Endothelial cell of umbilical vein (primary cell): ENCODE results near the gene TMEM167A. TPM values are rescaled to one million over a fixed set of nuclear protein-coding genes. Genes with fewer than 3 reads are reported as not detected.

ENCODE experiments used
- BruUV-seq: library from RNA; stranded (reverse); fragments of 400-500 nt; replicated peaks from 2 replicates; lab custom pipeline; 2021; lab: Mats Ljungman, UMichigan
- CTCF ChIA-PET: fragments of 300-600, 350-600 bp; sonication (Branson Sonifier 250); formaldehyde crosslinking; loops from one replicate; lab custom pipeline; 2021; ENCODE audit warnings: antibody characterized with exemption, inconsistent platforms; lab: Charles Lee
- POLR2A ChIA-PET: fragments of 300-600, 350-600 bp; sonication (Branson Sonifier 250); formaldehyde crosslinking; loops from one replicate; lab custom pipeline; 2021; ENCODE audit warnings: antibody characterized with exemption, inconsistent platforms; lab: Charles Lee
- DNase-seq: peaks from one replicate; pipeline ENCODE4 v3.0.0-alpha.2; 2011; ENCODE audit warnings: low read depth, low spot score
- FAIRE-seq: peaks from 2 replicates; lab custom pipeline; 2011; peaks lifted over from hg19 to GRCh38; lab: Jason Lieb, UNC
- H2AFZ ChIP-seq: 2 replicates; pipeline ENCODE4 v1.6.0; 2012; ENCODE audit warnings: low read depth, low read length, control low read depth, inconsistent platforms
- H3K27ac ChIP-seq: 2 replicates; pipeline ENCODE4 v1.5.1; 2011; ENCODE audit warnings: low read depth, mild to moderate bottlenecking, control low read depth, low read length, moderate library complexity; ENCODE audit not compliant: insufficient read depth
- H3K27me3 ChIP-seq, 2 experiments: 2 replicates each; pipeline versions ENCODE4 v1.6.0 to v1.6.1; 2011; ENCODE audit warnings: low read length in 2 of 2, mixed read lengths in 1 of 2; ENCODE audit not compliant: control insufficient read depth in 2 of 2, insufficient read depth in 2 of 2
- H3K36me3 ChIP-seq, 2 experiments: 2 replicates in 1 of 2; 3 replicates in 1 of 2; pipeline ENCODE4 v1.5.1; 2011; ENCODE audit warnings: low read length in 2 of 2, mild to moderate bottlenecking in 1 of 2, moderate library complexity in 1 of 2; ENCODE audit not compliant: control insufficient read depth in 2 of 2, insufficient read depth in 2 of 2; ENCODE audit errors: extremely low read depth in 1 of 2
- H3K4me1 ChIP-seq: 3 replicates; pipeline ENCODE4 v1.5.1; 2011; ENCODE audit warnings: mild to moderate bottlenecking, low read length; ENCODE audit not compliant: control insufficient read depth, insufficient read depth; ENCODE audit errors: extremely low read depth
- H3K4me2 ChIP-seq: 2 replicates; pipeline ENCODE4 v1.6.1; 2011; ENCODE audit warnings: low read length, control low read depth, mixed read lengths; ENCODE audit not compliant: insufficient read depth
- H3K4me3 ChIP-seq, 3 experiments: fragments of 200-600 bp in 1 of 3; sonication (generic), shearing (Covaris generic) in 1 of 3; replicated peaks in 1 of 3; 2 replicates each; pipeline ENCODE4 v1.5.1; 2011 to 2016; ENCODE audit warnings: control low read depth in 3 of 3, low read length in 3 of 3, mild to moderate bottlenecking in 2 of 3, inconsistent platforms in 1 of 3, low read depth in 1 of 3, moderate library complexity in 1 of 3; ENCODE audit not compliant: insufficient read depth in 1 of 3
- H3K79me2 ChIP-seq: 2 replicates; pipeline ENCODE4 v1.6.0; 2012; ENCODE audit warnings: low read length, inconsistent platforms; ENCODE audit not compliant: control insufficient read depth, insufficient read depth
- H3K9ac ChIP-seq: replicated peaks from 2 replicates; pipeline ENCODE3; 2011; ENCODE audit warnings: low read length, control low read depth; ENCODE audit not compliant: insufficient read depth; ENCODE audit errors: extremely low read depth
- H3K9me1 ChIP-seq: replicated peaks from 3 replicates; pipeline ENCODE4 v1.6.0; 2011; ENCODE audit warnings: mild to moderate bottlenecking, low read length; ENCODE audit not compliant: control insufficient read depth, insufficient read depth; ENCODE audit errors: extremely low read depth
- H3K9me3 ChIP-seq: replicated peaks from 2 replicates; pipeline ENCODE4 v1.5.1; 2012; ENCODE audit warnings: low read length, inconsistent platforms; ENCODE audit not compliant: control insufficient read depth, insufficient read depth
- H4K20me1 ChIP-seq: replicated peaks from 2 replicates; pipeline ENCODE3; 2011; ENCODE audit warnings: mild to moderate bottlenecking, low read length; ENCODE audit not compliant: control insufficient read depth, insufficient read depth; ENCODE audit errors: extremely low read depth
- EZH2 ChIP-seq: IDR thresholded peaks from 2 replicates; pipeline ENCODE4 v1.6.1; 2012; ENCODE audit warnings: borderline replicate concordance, low read depth, mild to moderate bottlenecking, moderate library complexity, low read length, inconsistent platforms; ENCODE audit not compliant: severe bottlenecking
- FOS ChIP-seq: IDR thresholded peaks from 2 replicates; pipeline ENCODE4 v1.6.1; 2011; ENCODE audit warnings: mild to moderate bottlenecking, low read length, moderate library complexity, borderline replicate concordance; ENCODE audit not compliant: insufficient read depth
- GATA2 ChIP-seq: IDR thresholded peaks from 2 replicates; pipeline ENCODE4 v1.7.0; 2011; ENCODE audit warnings: low read depth, mild to moderate bottlenecking, moderate library complexity, mixed read lengths, low read length; ENCODE audit not compliant: insufficient read length, insufficient read depth
- JUN ChIP-seq: IDR thresholded peaks from 2 replicates; pipeline ENCODE4 v1.6.1; 2011; ENCODE audit warnings: borderline replicate concordance, low read depth; ENCODE audit not compliant: insufficient read length, insufficient read depth
- MYC ChIP-seq: IDR thresholded peaks from one replicate; pipeline ENCODE4 v1.6.1; 2011; ENCODE audit warnings: mild to moderate bottlenecking, low read depth, low read length
- POLR2A ChIP-seq: IDR thresholded peaks from 2 replicates; pipeline ENCODE4 v1.6.1; 2012; ENCODE audit warnings: low read depth, mild to moderate bottlenecking, control low read depth, low read length
- POLR2AphosphoS5 ChIP-seq: IDR thresholded peaks from 2 replicates; pipeline ENCODE4 v1.6.1; 2012; ENCODE audit warnings: low read depth, mild to moderate bottlenecking, control low read depth, low read length, moderate library complexity; ENCODE audit not compliant: insufficient read depth
- dilution Hi-C: fragments of 300-500 bp; cut with MboI; formaldehyde crosslinking; loops from one replicate; pipeline ENCODE4 v1.15.0; 2019; ENCODE audit warnings: low sequenced_read_pairs; ENCODE audit not compliant: extremely low pct_ligation_motif_present
- intact Hi-C: fragments of 100-400 bp; cut with micrococcal nuclease; formaldehyde crosslinking; loops from one replicate; pipeline ENCODE4 v1.10.0; 2022
- polyA plus RNA-seq, 4 experiments: library from polyadenylated mRNA; depleted of rRNA in 3 of 4; stranded (reverse) in 3 of 4; unstranded in 1 of 4; fragments of >200 nt; gene quantifications; 2 replicates each; pipeline versions ENCODE4 v1.2.1 to v1.2.3, GENCODE V29; 2011 to 2012; ENCODE audit warnings: missing spikeins in 1 of 4
- total RNA-seq: library from RNA; stranded (reverse); gene quantifications from 2 replicates; pipeline ENCODE4 v1.2.3, GENCODE V29; 2021
- TF ChIP-seq, protein P1 (sequence below): IDR thresholded peaks from 2 replicates; pipeline ENCODE4 v1.6.1; 2011; ENCODE audit not compliant: insufficient read depth, insufficient read length
- TF ChIP-seq, protein P2 (sequence below), 2 donors: IDR thresholded peaks; 1 replicate in 1 of 2; 2 replicates in 1 of 2; pipeline ENCODE4 v1.5.1; 2011; ENCODE audit warnings: low read length in 2 of 2, mild to moderate bottlenecking in 2 of 2, moderate library complexity in 2 of 2, control low read depth in 1 of 2, inconsistent platforms in 1 of 2, low read depth in 1 of 2; ENCODE audit not compliant: insufficient read depth in 1 of 2; ENCODE audit errors: extremely low read depth in 1 of 2

TMEM167A gene
- total and polyA plus RNA-seq, 2 donors (not counting 3 experiments of a cell fraction or from before 2014, with no cell fraction given): 20.2 to 64.4 TPM

DNA sequence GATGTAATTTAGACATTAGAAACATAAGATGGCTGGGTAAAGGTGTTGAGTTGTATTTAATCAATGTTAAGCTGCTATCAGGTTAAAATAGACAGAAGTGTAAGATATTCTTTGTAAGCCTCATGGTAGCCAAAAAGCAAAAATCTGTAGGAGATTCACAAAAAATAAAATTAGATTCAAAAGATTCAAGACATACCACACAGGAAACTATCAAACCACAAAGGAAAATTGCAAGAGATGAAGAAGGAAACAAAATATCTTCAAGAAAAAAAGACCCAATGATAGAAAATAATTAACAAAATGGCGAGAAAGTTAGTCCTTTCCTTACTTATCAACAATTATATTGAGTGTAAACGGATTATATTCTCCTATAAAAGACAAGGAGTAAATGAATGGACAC is 15.4 kb upstream of the TMEM167A start:
- FAIRE-seq: no peak
- TF ChIP-seq FOS (no peak), POLR2AphosphoS5 (no peak), GATA2 (no peak), JUN (no peak), MYC (no peak), EZH2 (no peak), POLR2A (no peak)
- TF ChIP-seq, protein P1, sequence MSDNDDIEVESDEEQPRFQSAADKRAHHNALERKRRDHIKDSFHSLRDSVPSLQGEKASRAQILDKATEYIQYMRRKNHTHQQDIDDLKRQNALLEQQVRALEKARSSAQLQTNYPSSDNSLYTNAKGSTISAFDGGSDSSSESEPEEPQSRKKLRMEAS: no peak
- TF ChIP-seq, protein P2, sequence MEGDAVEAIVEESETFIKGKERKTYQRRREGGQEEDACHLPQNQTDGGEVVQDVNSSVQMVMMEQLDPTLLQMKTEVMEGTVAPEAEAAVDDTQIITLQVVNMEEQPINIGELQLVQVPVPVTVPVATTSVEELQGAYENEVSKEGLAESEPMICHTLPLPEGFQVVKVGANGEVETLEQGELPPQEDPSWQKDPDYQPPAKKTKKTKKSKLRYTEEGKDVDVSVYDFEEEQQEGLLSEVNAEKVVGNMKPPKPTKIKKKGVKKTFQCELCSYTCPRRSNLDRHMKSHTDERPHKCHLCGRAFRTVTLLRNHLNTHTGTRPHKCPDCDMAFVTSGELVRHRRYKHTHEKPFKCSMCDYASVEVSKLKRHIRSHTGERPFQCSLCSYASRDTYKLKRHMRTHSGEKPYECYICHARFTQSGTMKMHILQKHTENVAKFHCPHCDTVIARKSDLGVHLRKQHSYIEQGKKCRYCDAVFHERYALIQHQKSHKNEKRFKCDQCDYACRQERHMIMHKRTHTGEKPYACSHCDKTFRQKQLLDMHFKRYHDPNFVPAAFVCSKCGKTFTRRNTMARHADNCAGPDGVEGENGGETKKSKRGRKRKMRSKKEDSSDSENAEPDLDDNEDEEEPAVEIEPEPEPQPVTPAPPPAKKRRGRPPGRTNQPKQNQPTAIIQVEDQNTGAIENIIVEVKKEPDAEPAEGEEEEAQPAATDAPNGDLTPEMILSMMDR (IDR thresholded peaks at IDR 0.05; ENCODE audit: extremely low read depth in 1 of 2, insufficient read depth in 1 of 2, low read depth in 1 of 2, low read length in 2 of 2): no peak
- Histone ChIP-seq H3K27me3 (peaks cover 4 to 9% of the 10 kb centered on the region in 2 experiments), H4K20me1 (peaks cover 3% of the 10 kb centered on the region), H3K9ac (no peak overlapping the region), H3K9me1 (no peaks in the 10 kb centered on the region), H3K4me3 (no peak overlapping the region), H3K9me3 (no peaks in the 10 kb centered on the region), H2AFZ (no peak overlapping the region), H3K4me1 (peaks cover 8% of the 10 kb centered on the region), H3K4me2 (no peak overlapping the region), H3K36me3 (no peaks in the 10 kb centered on the region), H3K79me2 (no peaks in the 10 kb centered on the region), H3K27ac (no peak overlapping the region)
- POLR2A ChIA-PET: no interaction called here
- dilution Hi-C loops (no loop called here), intact Hi-C loops (loop anchor here (10.0 kb wide), 1 partner anchor 342 kb away; no protein-coding TSS in a partner anchor)
- no peak for DNase-seq
- CTCF ChIA-PET: no interaction called here
- no TSS peak for BruUV-seq
